OCI-LY1 (cell line): ENCODE results near the gene ANAPC5.

ENCODE experiments used
- H2AFZ ChIP-seq: fragments of 200-600 bp; sonication (generic), shearing (Covaris generic); 2 replicates; pipeline ENCODE4 v1.6.0; 2014; ENCODE audit warnings: antibody characterized with exemption, mild to moderate bottlenecking, low read length
- H3F3A ChIP-seq: fragments of 200-600 bp; sonication (generic), shearing (Covaris generic); 2 replicates; pipeline ENCODE4 v1.6.0; 2014; ENCODE audit warnings: mild to moderate bottlenecking, antibody characterized with exemption, low read length, moderate library complexity; ENCODE audit not compliant: insufficient read depth
- H3K27ac ChIP-seq: fragments of 200-600 bp; sonication (generic); 2 replicates; pipeline ENCODE4 v1.5.1; 2014; ENCODE audit warnings: low read length, mixed run types, mild to moderate bottlenecking, low read depth; ENCODE audit not compliant: poor library complexity, severe bottlenecking
- H3K27me3 ChIP-seq: fragments of 200-600 bp; sonication (generic); 2 replicates; pipeline ENCODE4 v1.6.0; 2014; ENCODE audit warnings: antibody characterized with exemption, mild to moderate bottlenecking, low read length, moderate library complexity; ENCODE audit not compliant: insufficient read depth
- H3K36me3 ChIP-seq: fragments of 200-600 bp; sonication (generic); 2 replicates; pipeline ENCODE4 v1.6.1; 2014; ENCODE audit warnings: mild to moderate bottlenecking, antibody characterized with exemption, low read length, moderate library complexity, mixed read lengths; ENCODE audit not compliant: insufficient read depth
- H3K4me1 ChIP-seq: fragments of 200-600 bp; sonication (generic); 2 replicates; pipeline ENCODE4 v1.5.1; 2014; ENCODE audit warnings: mild to moderate bottlenecking, low read length, moderate library complexity; ENCODE audit not compliant: insufficient read depth, severe bottlenecking
- H3K4me2 ChIP-seq: fragments of 200-600 bp; sonication (generic), shearing (Covaris generic); 2 replicates; pipeline ENCODE4 v1.6.1; 2014; ENCODE audit warnings: low read length
- H3K4me3 ChIP-seq: fragments of 200-600 bp; sonication (generic); 2 replicates; pipeline ENCODE4 v1.5.1; 2014; ENCODE audit warnings: low read length, low read depth, mild to moderate bottlenecking, mixed read lengths; ENCODE audit not compliant: poor library complexity, severe bottlenecking
- H3K79me2 ChIP-seq: fragments of 200-600 bp; shearing (Covaris generic); 2 replicates; pipeline ENCODE4 v1.6.1; 2016; ENCODE audit warnings: mixed run types, low read length, mixed read lengths; ENCODE audit not compliant: insufficient read depth
- H3K9ac ChIP-seq: fragments of 200-600 bp; sonication (generic), shearing (Covaris generic); 2 replicates; pipeline ENCODE4 v1.6.1; 2014; ENCODE audit warnings: mild to moderate bottlenecking, low read length, mixed read lengths
- H3K9me2 ChIP-seq: fragments of 200-600 bp; sonication (generic), shearing (Covaris generic); 2 replicates; pipeline ENCODE4 v1.6.1; 2014; ENCODE audit warnings: low read depth, mild to moderate bottlenecking, low read length, mixed read lengths
- H3K9me3 ChIP-seq: fragments of 200-600 bp; shearing (Covaris generic); 2 replicates; pipeline ENCODE4 v1.6.1; 2014; ENCODE audit warnings: low read length, mixed read lengths
- H4K20me1 ChIP-seq: fragments of 200-600 bp; sonication (generic), shearing (Covaris generic); 2 replicates; pipeline ENCODE4 v1.6.0; 2016; ENCODE audit warnings: mild to moderate bottlenecking, low read length; ENCODE audit not compliant: insufficient read depth
- CTCF ChIP-seq: fragments of 200-600 bp; sonication (generic), shearing (Covaris generic); IDR thresholded peaks from 2 replicates; pipeline ENCODE4 v1.5.1; 2017; ENCODE audit warnings: mild to moderate bottlenecking, antibody characterized with exemption, low read length, moderate library complexity, mixed read lengths
- EZH2 ChIP-seq: fragments of 200-600 bp; sonication (generic), shearing (Covaris generic); IDR thresholded peaks from 2 replicates; pipeline ENCODE4 v1.8.0; 2017; ENCODE audit warnings: borderline replicate concordance, mixed run types, mild to moderate bottlenecking, antibody characterized with exemption, low read length, moderate library complexity, mixed read lengths

The ANAPC5 gene

DNA sequence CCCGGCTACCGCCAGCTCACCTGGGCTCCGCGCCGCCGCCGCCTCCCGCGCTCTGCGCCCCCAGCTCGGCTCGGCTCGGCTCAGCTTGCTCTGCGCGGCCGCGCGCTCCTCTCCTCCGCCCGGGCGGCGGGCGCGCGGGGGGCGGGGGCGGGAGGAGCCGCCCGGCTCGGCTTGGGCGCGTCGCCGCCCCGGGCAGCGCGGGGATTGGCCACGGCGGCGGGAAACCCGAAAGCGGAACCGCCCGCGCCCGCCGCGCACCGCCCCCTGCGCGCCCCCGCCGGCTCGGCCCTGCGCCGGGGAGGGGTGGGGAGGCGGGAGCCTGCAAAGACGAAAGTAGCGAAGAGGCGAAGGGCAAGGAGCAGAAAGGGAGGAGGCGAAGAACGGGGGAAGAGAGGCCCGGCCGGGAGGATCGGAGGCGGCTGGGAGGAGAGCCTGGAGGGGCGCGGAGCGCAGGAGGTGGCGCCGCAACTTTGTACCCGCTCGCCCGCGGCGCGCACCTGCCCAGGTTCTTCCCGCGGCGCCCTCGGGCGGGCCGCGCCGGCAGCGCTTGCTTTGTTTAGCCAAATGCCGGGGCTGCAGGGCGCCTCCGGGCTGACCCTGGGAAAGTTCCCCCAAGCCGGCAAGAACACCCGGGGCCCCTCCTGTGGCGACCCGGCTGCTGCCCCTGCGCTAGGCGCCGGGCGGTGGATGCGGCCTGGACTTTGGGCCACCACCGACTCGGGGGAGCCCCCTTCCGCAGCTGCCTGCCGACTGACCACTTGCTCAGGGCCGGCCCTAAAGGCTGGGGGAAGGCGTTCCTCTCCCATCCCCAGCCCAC, 55.4 kb downstream of the ANAPC5 start, which contains the start of gene CAMKK2:
TSS of gene CAMKK2 (minus strand) at position 92 of the 817 bp plus-strand sequence. CDS start 22,183 bp downstream, outside the sequence.
- H3K36me3 ChIP-seq: no peaks in the 10 kb centered on the region
- peak within 1 kb of the TSS; percentile 77 for H3K4me3 ChIP-seq
- no peak within 1 kb of the TSS for H3K27ac ChIP-seq
- H3K4me1 ChIP-seq: peaks cover 27% of the 10 kb centered on the region
- no peaks in the 10 kb centered on the region for H3F3A ChIP-seq
- peaks cover 16% of the 10 kb centered on the region for H3K79me2 ChIP-seq
- no peaks in the 10 kb centered on the region for H4K20me1 ChIP-seq
- H3K9me3 ChIP-seq: no peaks in the 10 kb centered on the region
- H3K27me3 ChIP-seq: no peaks in the 10 kb centered on the region
- H3K4me2 ChIP-seq: peak within 1 kb of the TSS; percentile 92
- no peaks in the 10 kb centered on the region for H3K9me2 ChIP-seq
- TF ChIP-seq CTCF: peak; percentile 40; the same call in 1 of the 2 replicates
- TF ChIP-seq EZH2: no peak
- peak within 1 kb of the TSS; percentile 68 for H3K9ac ChIP-seq
- H2AFZ ChIP-seq: no peak within 1 kb of the TSS

GRCh38 chr12:121295746-121296617, 56.2 kb downstream of the ANAPC5 start:
- Histone ChIP-seq H3K4me1 (peaks cover 27% of the 10 kb centered on the region), H3K4me2 (peak overlapping the region; percentile 92), H3K9me2 (no peaks in the 10 kb centered on the region), H3K9me3 (no peaks in the 10 kb centered on the region), H2AFZ (no peak overlapping the region), H3K27me3 (no peaks in the 10 kb centered on the region), H3K4me3 (peak overlapping the region; percentile 77), H3K79me2 (peaks cover 16% of the 10 kb centered on the region), H3K36me3 (peaks cover 6% of the 10 kb centered on the region; the same call in 1 of the 2 replicates), H4K20me1 (no peaks in the 10 kb centered on the region), H3K9ac (peak overlapping the region; percentile 68), H3K27ac (no peak overlapping the region), H3F3A (no peaks in the 10 kb centered on the region)
- no peak for TF ChIP-seq CTCF
- no peak for TF ChIP-seq EZH2

DNA sequence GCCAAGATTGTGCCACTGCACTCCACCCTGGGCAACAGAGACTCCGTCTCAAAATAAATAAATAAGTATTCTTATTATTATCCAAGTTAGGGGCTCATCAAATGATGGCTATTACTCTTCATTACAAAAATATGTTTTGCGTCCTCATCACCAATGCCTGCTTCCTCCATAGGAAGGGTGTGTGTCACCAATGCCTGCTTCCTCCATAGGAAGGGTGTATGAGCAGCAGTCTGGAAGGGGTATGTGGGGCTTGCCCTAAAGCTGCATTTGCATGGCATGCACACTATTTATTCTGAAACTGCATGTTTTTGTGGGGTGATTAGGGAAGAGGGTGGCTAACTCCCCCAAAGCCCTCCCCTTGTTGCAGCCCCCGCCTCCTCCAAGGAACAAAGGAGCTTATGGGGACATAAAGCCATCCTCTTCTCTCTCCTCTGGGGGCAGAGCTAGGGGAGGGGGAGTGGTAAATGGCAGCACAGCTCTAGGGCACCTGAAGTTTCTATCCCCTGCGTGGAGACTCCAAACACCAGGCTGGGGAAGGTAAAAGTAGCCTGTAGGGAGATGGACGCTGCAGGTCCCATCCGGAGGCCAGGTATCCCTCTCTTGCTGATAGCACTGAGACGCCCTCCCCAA, 57.0 kb downstream of the ANAPC5 start:
- Histone ChIP-seq H3K27me3 (no peaks in the 10 kb centered on the region), H3K4me2 (peak overlapping the region; percentile 92), H3K4me3 (peak overlapping the region; percentile 77), H3K9me3 (no peaks in the 10 kb centered on the region), H4K20me1 (no peaks in the 10 kb centered on the region), H2AFZ (no peak overlapping the region), H3K4me1 (peaks cover 22% of the 10 kb centered on the region), H3K9ac (peak overlapping the region; percentile 68), H3K9me2 (no peaks in the 10 kb centered on the region), H3K27ac (no peak overlapping the region), H3K36me3 (peaks cover 10% of the 10 kb centered on the region; the same call in 1 of the 2 replicates), H3F3A (no peaks in the 10 kb centered on the region), H3K79me2 (peaks cover 16% of the 10 kb centered on the region)
- no peak for TF ChIP-seq EZH2
- TF ChIP-seq CTCF: no peak
